ENCODE measurements around the gene NDEL1.
"Not testable (repeated sequence)": the region's sequence is repeated elsewhere in the genome, so short reads cannot be mapped to it uniquely, and the experiment has no call there.

NDEL1 gene

GRCh38 chr17:8394497-8394896, 41.2 kb upstream of the NDEL1 start:
- not testable (repeated sequence) for H4K8ac ChIP-seq (ENCODE audit: low read length); H3K4ac ChIP-seq (ENCODE audit: low read depth in 1 of 2, low read length in 2 of 2); H2BK12ac ChIP-seq (ENCODE audit: low read length in 2 of 2); H2BK120ac ChIP-seq (ENCODE audit: low read depth, low read length); H3K36me3 ChIP-seq (ENCODE audit: control insufficient read depth in 1 of 2, insufficient read depth in 2 of 2, low read depth in 1 of 2, low read length in 2 of 2); H3K4me3 ChIP-seq (ENCODE audit: insufficient read depth in 1 of 2, low read depth in 1 of 2, low read length in 2 of 2); H2BK5ac ChIP-seq (ENCODE audit: low read depth, low read length, poor library complexity, severe bottlenecking); H3K27ac ChIP-seq (ENCODE audit: low read length, poor library complexity, severe bottlenecking); H3K14ac ChIP-seq (ENCODE audit: low read length in 2 of 2); H2BK15ac ChIP-seq (ENCODE audit: low read depth, poor library complexity, severe bottlenecking); H3K9ac ChIP-seq (ENCODE audit: low read length); H3K4me2 ChIP-seq (ENCODE audit: low read length, poor library complexity, severe bottlenecking); H3K79me1 ChIP-seq (replicated peaks; ENCODE audit: low read length, poor library complexity, severe bottlenecking); H2AK5ac ChIP-seq (ENCODE audit: low read length, severe bottlenecking); H3K9me3 ChIP-seq (ENCODE audit: control insufficient read depth, low read length); H3K18ac ChIP-seq (ENCODE audit: low read depth in 1 of 2, low read length in 2 of 2); H4K91ac ChIP-seq (ENCODE audit: low read length); H2AFZ ChIP-seq (ENCODE audit: low read depth, low read length); DNase-seq; H3K23ac ChIP-seq (ENCODE audit: low read length in 2 of 2)
- WGBS, result 80% methylated on average over 8 of the region's 9 CpGs
- Histone ChIP-seq H3K27me3 (ENCODE audit: control insufficient read depth in 1 of 2, insufficient read depth in 1 of 2, low read length in 2 of 2) (peaks cover 30 to 67% of the 10 kb centered on the region in 2 experiments), H3K4me1 (ENCODE audit: control insufficient read depth, insufficient read depth, low read depth, low read length) (peaks cover 20% of the 10 kb centered on the region)

- Histone ChIP-seq H3K27me3 (ENCODE audit: control insufficient read depth in 1 of 2, insufficient read depth in 1 of 2, low read length in 2 of 2) (peaks cover 41 to 81% of the 10 kb centered on the region in 2 experiments), H4K91ac (ENCODE audit: low read length) (no peak within 1 kb of the TSS)
Observed at GRCh38 chr17:8397636-8398035, 38.0 kb upstream of the NDEL1 start, which contains the start of gene RNF222. RNF222 (minus strand) TSS chr17:8397827; CDS start chr17:8393461, 4,366 bp downstream.

DNA sequence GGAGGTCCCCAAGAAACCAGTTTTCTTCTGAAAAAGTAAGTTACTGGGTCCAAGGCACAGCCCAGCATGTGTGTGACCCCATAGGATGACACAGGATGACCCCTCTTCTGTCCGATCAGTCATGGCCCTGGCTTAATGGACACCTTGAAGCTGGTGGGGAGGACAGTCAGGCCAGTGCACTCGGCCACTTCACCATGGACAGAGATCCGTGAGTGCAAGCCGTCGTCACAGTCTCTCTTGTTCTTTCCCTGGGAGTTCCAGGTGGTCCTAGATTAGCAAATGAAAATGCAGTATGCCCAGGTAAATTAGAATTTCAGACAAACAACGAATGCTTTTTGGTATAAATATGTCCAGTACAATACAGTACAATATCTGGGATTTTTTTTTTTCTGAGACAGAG, 36.7 kb upstream of the NDEL1 start:
- no peaks in the 10 kb centered on the region for H3K36me3 ChIP-seq (ENCODE audit: control insufficient read depth in 1 of 2, insufficient read depth in 2 of 2, low read depth in 1 of 2, low read length in 2 of 2)
- no peak overlapping the region for H2BK120ac ChIP-seq (ENCODE audit: low read depth, low read length)
- H3K4me1 ChIP-seq (ENCODE audit: control insufficient read depth, insufficient read depth, low read depth, low read length), result peaks cover 2% of the 10 kb centered on the region
- no peak overlapping the region for H3K4ac ChIP-seq (ENCODE audit: low read depth in 1 of 2, low read length in 2 of 2)
- no peak for DNase-seq
- no peak overlapping the region for H3K4me3 ChIP-seq (ENCODE audit: insufficient read depth in 1 of 2, low read depth in 1 of 2, low read length in 2 of 2)
- WGBS, result 60% methylated on average over 5 of the region's 6 CpGs
- no peak overlapping the region for H3K14ac ChIP-seq (ENCODE audit: low read length in 2 of 2)
- H3K79me1 ChIP-seq (replicated peaks; ENCODE audit: low read length, poor library complexity, severe bottlenecking), result no peaks in the 10 kb centered on the region
- no peak overlapping the region for H2BK15ac ChIP-seq (ENCODE audit: low read depth, poor library complexity, severe bottlenecking)
- no peak overlapping the region for H3K9ac ChIP-seq (ENCODE audit: low read length)
- peaks cover 41 to 73% of the 10 kb centered on the region in 2 experiments for H3K27me3 ChIP-seq (ENCODE audit: control insufficient read depth in 1 of 2, insufficient read depth in 1 of 2, low read length in 2 of 2)
- no peak overlapping the region for H2BK5ac ChIP-seq (ENCODE audit: low read depth, low read length, poor library complexity, severe bottlenecking)
- H4K91ac ChIP-seq (ENCODE audit: low read length), result no peak overlapping the region
- H4K8ac ChIP-seq (ENCODE audit: low read length), result no peak overlapping the region
- H3K27ac ChIP-seq (ENCODE audit: low read length, poor library complexity, severe bottlenecking), result no peak overlapping the region
- H2AK5ac ChIP-seq (ENCODE audit: low read length, severe bottlenecking), result no peak overlapping the region
- H3K23ac ChIP-seq (ENCODE audit: low read length in 2 of 2), result no peak overlapping the region
- H3K9me3 ChIP-seq (ENCODE audit: control insufficient read depth, low read length), result no peaks in the 10 kb centered on the region
- no peak overlapping the region for H3K4me2 ChIP-seq (ENCODE audit: low read length, poor library complexity, severe bottlenecking)
- H3K18ac ChIP-seq (ENCODE audit: low read depth in 1 of 2, low read length in 2 of 2), result no peak overlapping the region
- H2BK12ac ChIP-seq (ENCODE audit: low read length in 2 of 2), result no peak overlapping the region
- H2AFZ ChIP-seq (ENCODE audit: low read depth, low read length), result no peak overlapping the region

More at GRCh38 chr17:8397636-8398035, 38.0 kb upstream of the NDEL1 start, which contains the start of gene RNF222:
- Histone ChIP-seq H4K8ac (ENCODE audit: low read length) (no peak within 1 kb of the TSS), H3K9me3 (ENCODE audit: control insufficient read depth, low read length) (no peaks in the 10 kb centered on the region), H3K4me2 (ENCODE audit: low read length, poor library complexity, severe bottlenecking) (no peak within 1 kb of the TSS), H2AK5ac (ENCODE audit: low read length, severe bottlenecking) (no peak within 1 kb of the TSS), H3K4me3 (ENCODE audit: insufficient read depth in 1 of 2, low read depth in 1 of 2, low read length in 2 of 2) (no peak within 1 kb of the TSS), H3K79me1 (replicated peaks; ENCODE audit: low read length, poor library complexity, severe bottlenecking) (no peaks in the 10 kb centered on the region), H3K9ac (ENCODE audit: low read length) (no peak within 1 kb of the TSS), H3K18ac (ENCODE audit: low read depth in 1 of 2, low read length in 2 of 2) (no peak within 1 kb of the TSS), H3K14ac (ENCODE audit: low read length in 2 of 2) (no peak within 1 kb of the TSS), H2AFZ (ENCODE audit: low read depth, low read length) (no peak within 1 kb of the TSS), H2BK5ac (ENCODE audit: low read depth, low read length, poor library complexity, severe bottlenecking) (no peak within 1 kb of the TSS), H3K36me3 (ENCODE audit: control insufficient read depth in 1 of 2, insufficient read depth in 2 of 2, low read depth in 1 of 2, low read length in 2 of 2) (peaks cover 0 to under 1% of the 10 kb centered on the region in 2 experiments), H3K4ac (ENCODE audit: low read depth in 1 of 2, low read length in 2 of 2) (no peak within 1 kb of the TSS), H2BK12ac (ENCODE audit: low read length in 2 of 2) (no peak within 1 kb of the TSS), H3K4me1 (ENCODE audit: control insufficient read depth, insufficient read depth, low read depth, low read length) (peaks cover 9% of the 10 kb centered on the region), H2BK15ac (ENCODE audit: low read depth, poor library complexity, severe bottlenecking) (no peak within 1 kb of the TSS), H2BK120ac (ENCODE audit: low read depth, low read length) (no peak within 1 kb of the TSS), H3K23ac (ENCODE audit: low read length in 2 of 2) (no peak within 1 kb of the TSS), H3K27ac (ENCODE audit: low read length, poor library complexity, severe bottlenecking) (no peak within 1 kb of the TSS)
- no peak for DNase-seq
- 82% methylated on average over 13 of the region's 13 CpGs for WGBS

GRCh38 chr17:8401107-8401506, 34.6 kb upstream of the NDEL1 start:
- Histone ChIP-seq H3K4ac (ENCODE audit: low read depth in 1 of 2, low read length in 2 of 2) (no peak overlapping the region), H3K4me3 (ENCODE audit: insufficient read depth in 1 of 2, low read depth in 1 of 2, low read length in 2 of 2) (no peak overlapping the region), H3K4me2 (ENCODE audit: low read length, poor library complexity, severe bottlenecking) (no peak overlapping the region), H3K79me1 (replicated peaks; ENCODE audit: low read length, poor library complexity, severe bottlenecking) (no peaks in the 10 kb centered on the region), H4K8ac (ENCODE audit: low read length) (no peak overlapping the region), H2BK12ac (ENCODE audit: low read length in 2 of 2) (no peak overlapping the region), H2BK15ac (ENCODE audit: low read depth, poor library complexity, severe bottlenecking) (no peak overlapping the region), H4K91ac (ENCODE audit: low read length) (no peak overlapping the region), H2AFZ (ENCODE audit: low read depth, low read length) (no peak overlapping the region), H3K27ac (ENCODE audit: low read length, poor library complexity, severe bottlenecking) (no peak overlapping the region), H2AK5ac (ENCODE audit: low read length, severe bottlenecking) (no peak overlapping the region), H3K9ac (ENCODE audit: low read length) (no peak overlapping the region), H3K23ac (ENCODE audit: low read length in 2 of 2) (no peak overlapping the region), H3K9me3 (ENCODE audit: control insufficient read depth, low read length) (no peaks in the 10 kb centered on the region), H3K18ac (ENCODE audit: low read depth in 1 of 2, low read length in 2 of 2) (no peak overlapping the region), H3K14ac (ENCODE audit: low read length in 2 of 2) (no peak overlapping the region), H3K27me3 (ENCODE audit: control insufficient read depth in 1 of 2, insufficient read depth in 1 of 2, low read length in 2 of 2) (peaks cover 34 to 56% of the 10 kb centered on the region in 2 experiments), H2BK120ac (ENCODE audit: low read depth, low read length) (no peak overlapping the region), H3K4me1 (ENCODE audit: control insufficient read depth, insufficient read depth, low read depth, low read length) (peaks cover 4% of the 10 kb centered on the region), H3K36me3 (ENCODE audit: control insufficient read depth in 1 of 2, insufficient read depth in 2 of 2, low read depth in 1 of 2, low read length in 2 of 2) (no peaks in the 10 kb centered on the region), H2BK5ac (ENCODE audit: low read depth, low read length, poor library complexity, severe bottlenecking) (no peak overlapping the region)
- no peak for DNase-seq
- 87% methylated on average over 1 of the region's 2 CpGs for WGBS

Data from mesenchymal stem cell (in vitro differentiated cells and primary cell).